Mucosa of stomach (tissue), 1 donor: ENCODE results near the gene CHN1.

Source experiments
- H3K27me3 ChIP-seq: one replicate; pipeline ENCODE4 v1.7.0; 2013; ENCODE audit warnings: mild to moderate bottlenecking, low read length; ENCODE audit not compliant: control insufficient read depth, insufficient read depth
- H3K36me3 ChIP-seq: one replicate; pipeline ENCODE4 v1.7.0; 2013; ENCODE audit warnings: low read length; ENCODE audit not compliant: control insufficient read depth, insufficient read depth
- H3K4me1 ChIP-seq: one replicate; pipeline ENCODE4 v1.7.0; 2013; ENCODE audit warnings: mild to moderate bottlenecking, low read length; ENCODE audit not compliant: control insufficient read depth, insufficient read depth
- H3K4me3 ChIP-seq: one replicate; pipeline ENCODE4 v1.7.0; 2013; ENCODE audit warnings: low read length
- H3K9ac ChIP-seq: one replicate; pipeline ENCODE4 v1.7.0; 2013; ENCODE audit warnings: mild to moderate bottlenecking, low read length, moderate library complexity
- H3K9me3 ChIP-seq: one replicate; pipeline ENCODE4 v1.7.0; 2013; ENCODE audit warnings: mild to moderate bottlenecking, low read length, moderate library complexity; ENCODE audit not compliant: control insufficient read depth
- donor health status: Pancreatic carcinoma.

The CHN1 gene

GRCh38 chr2:174842496-174842895 lies 162.7 kb downstream of the CHN1 start:
- no peak overlapping the region for H3K4me3 ChIP-seq
- no peak overlapping the region for H3K9ac ChIP-seq
- H3K9me3 ChIP-seq = no peaks in the 10 kb centered on the region
- no peaks in the 10 kb centered on the region for H3K4me1 ChIP-seq
- no peaks in the 10 kb centered on the region for H3K36me3 ChIP-seq
- H3K27me3 ChIP-seq = no peaks in the 10 kb centered on the region

- Histone ChIP-seq H3K9ac (no peak overlapping the region), H3K4me3 (no peak overlapping the region), H3K4me1 (no peaks in the 10 kb centered on the region)
These were observed 163.2 kb downstream of the CHN1 start for GRCh38 chr2:174841936-174842335.

GRCh38 chr2:174841350-174841749 lies 163.8 kb downstream of the CHN1 start:
- Histone ChIP-seq H3K4me1 (no peaks in the 10 kb centered on the region), H3K4me3 (no peak overlapping the region), H3K9me3 (no peaks in the 10 kb centered on the region), H3K36me3 (no peaks in the 10 kb centered on the region), H3K9ac (no peak overlapping the region), H3K27me3 (no peaks in the 10 kb centered on the region)

More at GRCh38 chr2:174841936-174842335, 163.2 kb downstream of the CHN1 start:
- Histone ChIP-seq H3K9me3 (no peaks in the 10 kb centered on the region), H3K36me3 (no peaks in the 10 kb centered on the region), H3K27me3 (no peaks in the 10 kb centered on the region)

- Histone ChIP-seq H3K9me3 (no peaks in the 10 kb centered on the region), H3K9ac (no peak overlapping the region), H3K36me3 (no peaks in the 10 kb centered on the region), H3K4me3 (no peak overlapping the region), H3K27me3 (no peaks in the 10 kb centered on the region), H3K4me1 (no peaks in the 10 kb centered on the region)
These were observed 164.7 kb downstream of the CHN1 start for GRCh38 chr2:174840436-174840835.

- H3K4me3 ChIP-seq = no peak overlapping the region
These were observed 165.5 kb downstream of the CHN1 start for GRCh38 chr2:174839662-174840061.

GRCh38 chr2:174836995-174837390 lies 168.2 kb downstream of the CHN1 start:
- H3K27me3 ChIP-seq = no peaks in the 10 kb centered on the region
- H3K9me3 ChIP-seq = no peaks in the 10 kb centered on the region
- H3K4me3 ChIP-seq = no peak overlapping the region
- H3K9ac ChIP-seq = no peak overlapping the region
- no peaks in the 10 kb centered on the region for H3K36me3 ChIP-seq
- no peaks in the 10 kb centered on the region for H3K4me1 ChIP-seq

More at GRCh38 chr2:174839662-174840061, 165.5 kb downstream of the CHN1 start:
- Histone ChIP-seq H3K9ac (no peak overlapping the region), H3K36me3 (no peaks in the 10 kb centered on the region), H3K9me3 (no peaks in the 10 kb centered on the region), H3K4me1 (no peaks in the 10 kb centered on the region), H3K27me3 (no peaks in the 10 kb centered on the region)

GRCh38 chr2:174836377-174836994 lies 168.7 kb downstream of the CHN1 start:
- H3K27me3 ChIP-seq = no peaks in the 10 kb centered on the region
- H3K36me3 ChIP-seq = no peaks in the 10 kb centered on the region
- H3K4me1 ChIP-seq = no peaks in the 10 kb centered on the region
- no peaks in the 10 kb centered on the region for H3K9me3 ChIP-seq
- H3K4me3 ChIP-seq = no peak overlapping the region
- H3K9ac ChIP-seq = no peak overlapping the region

GRCh38 chr2:174835797-174836255 lies 169.4 kb downstream of the CHN1 start:
- no peak overlapping the region for H3K4me3 ChIP-seq
- no peaks in the 10 kb centered on the region for H3K27me3 ChIP-seq
- no peaks in the 10 kb centered on the region for H3K36me3 ChIP-seq
- H3K9me3 ChIP-seq = no peaks in the 10 kb centered on the region
- no peaks in the 10 kb centered on the region for H3K4me1 ChIP-seq
- H3K9ac ChIP-seq = no peak overlapping the region

GRCh38 chr2:174833737-174834136 lies 171.4 kb downstream of the CHN1 start:
- Histone ChIP-seq H3K9me3 (no peaks in the 10 kb centered on the region), H3K4me1 (no peaks in the 10 kb centered on the region), H3K27me3 (no peaks in the 10 kb centered on the region), H3K4me3 (no peak overlapping the region), H3K9ac (no peak overlapping the region), H3K36me3 (no peaks in the 10 kb centered on the region)

GRCh38 chr2:174830561-174830960 lies 174.6 kb downstream of the CHN1 start:
- H3K4me3 ChIP-seq = no peak overlapping the region
- no peak overlapping the region for H3K9ac ChIP-seq
- H3K4me1 ChIP-seq = no peaks in the 10 kb centered on the region
- H3K27me3 ChIP-seq = no peaks in the 10 kb centered on the region
- no peaks in the 10 kb centered on the region for H3K9me3 ChIP-seq
- H3K36me3 ChIP-seq = no peaks in the 10 kb centered on the region

- Histone ChIP-seq H3K9me3 (no peaks in the 10 kb centered on the region), H3K4me3 (no peak overlapping the region), H3K27me3 (no peaks in the 10 kb centered on the region), H3K9ac (no peak overlapping the region), H3K4me1 (no peaks in the 10 kb centered on the region), H3K36me3 (no peaks in the 10 kb centered on the region)
These were observed 175.6 kb downstream of the CHN1 start for GRCh38 chr2:174829550-174829949.

GRCh38 chr2:174827371-174828369 lies 177.5 kb downstream of the CHN1 start:
- no peaks in the 10 kb centered on the region for H3K27me3 ChIP-seq
- H3K9me3 ChIP-seq = no peaks in the 10 kb centered on the region
- H3K9ac ChIP-seq = no peak overlapping the region
- H3K4me1 ChIP-seq = no peaks in the 10 kb centered on the region
- no peaks in the 10 kb centered on the region for H3K36me3 ChIP-seq
- H3K4me3 ChIP-seq = no peak overlapping the region
